Raji (cell line): ENCODE results near the gene COL9A2.

ENCODE experiments used
- POLR2A ChIP-seq: IDR thresholded peaks from 2 replicates; pipeline ENCODE4 v1.6.1; 2011; ENCODE audit warnings: low read depth, low read length, control low read depth; ENCODE audit not compliant: insufficient read depth

COL9A2 gene

GRCh38 chr1:40257688-40258444, 59.2 kb downstream of the COL9A2 start, which contains the start of gene ZMPSTE24:
Gene ZMPSTE24, plus strand, starts transcription at chr1:40258236. Its CDS starts 36 bp downstream, at chr1:40258272.
- peak; percentile 95 for TF ChIP-seq POLR2A

DNA sequence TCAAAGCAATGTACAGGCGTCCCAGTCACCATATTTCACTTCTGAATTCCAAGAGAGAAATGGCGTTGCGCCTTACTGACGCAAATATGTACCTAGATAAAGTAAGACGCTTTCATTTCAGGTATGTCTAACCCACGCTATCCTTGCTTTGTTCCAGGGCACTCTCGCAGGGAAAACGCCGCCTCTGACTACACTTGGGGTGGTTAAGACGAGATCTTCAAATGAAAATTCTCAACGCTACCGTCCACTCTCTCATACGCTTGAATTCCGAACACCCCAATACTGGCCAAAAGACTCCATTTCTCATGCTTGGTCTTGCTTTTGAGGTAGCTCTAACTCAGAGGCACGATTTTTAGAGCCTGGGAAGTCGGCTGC, 59.8 kb downstream of the COL9A2 start:
- TF ChIP-seq POLR2A, result no peak

DNA sequence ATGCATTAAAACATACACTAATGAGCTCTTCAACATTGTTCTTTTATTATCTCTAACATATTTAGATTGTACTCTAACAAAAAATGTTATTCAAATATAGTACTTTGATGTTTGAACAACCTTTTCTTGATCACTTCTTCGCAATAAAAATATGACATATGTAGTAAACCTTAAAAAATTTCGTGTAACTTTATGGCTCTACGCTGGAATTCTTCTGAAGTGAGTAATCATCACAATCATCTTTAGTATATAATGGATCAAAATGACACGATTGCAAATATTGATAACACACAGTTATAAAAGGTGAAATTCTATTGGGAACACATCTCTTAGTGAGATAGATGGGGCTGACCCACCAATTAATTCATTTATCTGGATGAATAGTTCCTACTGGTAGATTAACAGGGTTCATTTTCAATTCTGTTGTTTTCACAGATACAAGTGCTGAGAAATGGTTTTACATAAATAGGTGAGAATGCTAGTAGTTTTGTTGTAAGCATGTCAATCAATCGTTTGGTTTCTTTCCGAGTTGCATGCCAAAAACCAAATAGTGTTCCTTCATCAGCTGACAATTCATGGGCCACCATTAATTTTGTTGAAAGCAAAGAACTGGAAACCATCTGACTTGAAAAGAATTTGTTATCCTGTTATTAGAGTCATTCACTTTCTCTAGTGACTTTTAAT, 60.5 kb downstream of the COL9A2 start:
- TF ChIP-seq POLR2A, result no peak

DNA sequence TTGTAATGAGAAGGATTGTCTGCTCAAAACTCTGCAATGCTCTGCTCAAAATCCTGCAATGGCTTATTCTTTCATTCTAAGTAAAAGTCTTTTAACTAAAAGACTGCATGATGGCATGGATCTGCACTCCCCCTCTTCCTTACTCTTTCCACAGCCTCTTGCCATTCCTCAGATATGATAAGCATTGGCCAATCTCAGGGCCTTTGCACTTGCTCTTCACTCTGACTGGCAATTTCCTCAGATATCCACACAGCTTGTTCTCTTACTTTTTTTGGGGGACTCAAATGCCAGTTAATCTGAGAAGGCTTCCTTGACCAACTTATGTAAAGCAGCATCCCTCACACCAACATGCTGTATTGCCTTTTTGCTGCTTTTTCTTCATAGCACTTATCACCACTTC, 61.9 kb downstream of the COL9A2 start:
- TF ChIP-seq POLR2A, result no peak

DNA sequence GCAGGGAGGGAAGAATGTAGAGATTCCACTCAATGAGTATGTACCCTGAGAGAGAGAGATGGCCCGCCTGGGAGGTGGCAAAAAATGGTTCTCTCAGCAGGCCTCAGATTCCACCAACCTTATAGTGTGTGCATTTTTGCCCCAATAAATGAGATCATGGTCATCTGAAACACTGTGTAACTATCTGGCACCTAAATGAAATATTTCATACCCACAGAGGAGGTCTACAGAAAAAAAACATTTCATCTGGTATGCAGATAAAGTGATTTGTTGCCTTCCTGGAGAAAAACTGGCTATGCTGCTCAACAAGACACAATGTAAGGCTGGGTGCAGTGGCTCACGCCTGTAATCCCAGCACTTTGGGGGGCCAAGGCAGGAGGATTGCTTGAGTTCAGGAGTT, 64.5 kb downstream of the COL9A2 start:
- no peak for TF ChIP-seq POLR2A

DNA sequence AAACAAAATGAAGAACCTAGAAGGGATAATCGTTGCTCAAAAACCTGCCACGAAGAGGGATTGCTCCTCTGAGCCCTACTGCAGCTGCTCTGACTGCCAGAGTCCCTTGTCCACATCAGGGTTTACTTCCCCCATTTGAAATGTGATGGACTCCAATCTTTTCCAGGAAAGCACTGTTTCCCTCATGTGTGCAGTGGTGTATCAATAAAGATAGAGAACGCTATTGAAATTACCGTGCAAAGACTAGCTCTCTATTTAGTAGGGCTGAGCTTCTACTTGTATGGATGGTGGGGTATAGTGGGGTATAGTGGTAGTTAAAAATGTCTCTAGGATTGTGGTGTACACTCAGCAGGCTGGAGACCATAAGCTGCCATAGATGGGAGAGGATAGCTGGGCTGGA, 65.6 kb downstream of the COL9A2 start:
- no peak for TF ChIP-seq POLR2A
